ENCODE results near the gene IGSF9.

Gene IGSF9

DNA sequence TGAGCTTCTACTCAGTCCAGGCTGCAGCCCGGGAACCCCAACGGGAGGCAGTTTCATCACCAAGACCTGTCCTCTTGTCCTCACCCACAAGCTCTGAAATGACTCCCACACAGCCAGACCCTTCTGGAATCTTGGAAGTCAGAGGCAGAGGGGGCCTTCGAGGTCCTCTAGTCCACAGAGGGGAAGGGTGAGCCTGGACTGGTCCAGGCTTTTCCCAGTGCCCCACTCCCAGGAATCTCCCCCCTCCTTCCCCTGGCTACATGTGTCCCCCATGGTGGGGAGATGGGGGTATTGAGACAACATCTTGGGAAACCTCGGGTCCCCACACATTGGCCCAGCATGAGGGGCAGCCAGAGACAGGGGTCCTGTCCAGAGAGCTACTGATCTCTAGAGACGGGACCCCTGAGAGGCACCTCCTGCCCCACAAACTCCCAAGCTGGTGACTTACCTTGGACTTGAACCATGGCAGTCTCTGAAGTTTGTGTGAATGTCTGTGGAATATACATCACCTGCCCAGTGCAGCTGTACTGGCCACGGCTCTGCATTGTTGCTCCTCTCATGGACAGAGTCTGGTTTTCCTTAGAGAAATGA is 28.0 kb upstream of the IGSF9 start:
- DNase-seq = no peak

DNA sequence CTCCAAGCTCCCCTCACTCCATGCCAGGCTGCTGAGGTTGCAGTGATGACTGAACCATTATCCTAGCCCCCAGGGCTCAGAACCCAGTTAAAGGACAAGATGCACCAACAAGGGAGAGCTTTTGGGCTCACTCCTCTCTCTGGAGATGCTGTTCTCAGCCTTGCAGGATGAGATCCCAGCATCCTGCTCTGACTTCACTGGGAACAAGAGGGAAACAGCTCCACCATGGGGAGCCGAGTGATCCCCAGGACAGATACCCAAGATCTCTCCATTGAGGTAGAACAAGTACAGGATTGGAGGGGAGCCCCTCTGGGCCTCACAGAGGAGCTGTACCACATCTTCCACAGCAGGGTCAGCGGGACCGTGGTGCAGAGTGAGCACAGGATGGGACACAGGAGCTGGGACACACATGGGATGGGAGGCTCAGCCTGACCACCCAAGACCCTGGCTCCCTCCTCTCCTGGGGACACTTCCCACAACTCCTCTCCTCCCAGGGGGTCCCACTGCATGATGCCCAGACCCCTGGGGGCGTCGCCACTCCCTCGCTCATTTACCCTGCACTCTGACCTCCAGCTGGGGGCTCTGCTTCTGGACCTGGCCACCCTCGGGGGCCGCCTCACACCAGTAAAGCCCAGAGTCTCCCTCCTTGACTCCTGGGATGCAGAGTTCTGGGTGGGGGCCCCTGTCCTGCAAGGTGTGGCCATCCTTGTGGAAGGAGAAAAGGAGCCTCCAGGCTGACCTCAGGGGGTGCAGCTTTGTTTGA is 27.2 kb upstream of the IGSF9 start:
- DNase-seq = no peak

DNA sequence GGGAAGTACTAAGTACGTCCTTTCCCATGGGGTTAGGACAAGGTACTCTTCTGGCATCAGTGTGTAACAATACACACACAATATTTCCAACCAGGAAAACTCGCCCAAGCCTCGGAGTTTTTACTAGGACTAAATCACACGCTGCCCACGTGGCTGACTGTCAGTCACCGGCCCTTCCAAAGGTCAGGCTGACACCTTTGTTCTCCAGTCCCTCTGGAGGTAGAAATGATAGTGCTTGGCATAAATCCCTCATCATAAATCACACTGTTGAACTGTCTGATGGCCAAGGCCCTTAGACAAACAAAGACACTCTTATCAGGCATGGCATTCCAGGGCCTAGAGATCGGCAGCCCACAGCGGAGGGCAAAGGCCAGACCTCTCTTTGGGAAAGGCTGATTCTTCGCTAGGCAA is 25.5 kb upstream of the IGSF9 start:
- DNase-seq = no peak

DNA sequence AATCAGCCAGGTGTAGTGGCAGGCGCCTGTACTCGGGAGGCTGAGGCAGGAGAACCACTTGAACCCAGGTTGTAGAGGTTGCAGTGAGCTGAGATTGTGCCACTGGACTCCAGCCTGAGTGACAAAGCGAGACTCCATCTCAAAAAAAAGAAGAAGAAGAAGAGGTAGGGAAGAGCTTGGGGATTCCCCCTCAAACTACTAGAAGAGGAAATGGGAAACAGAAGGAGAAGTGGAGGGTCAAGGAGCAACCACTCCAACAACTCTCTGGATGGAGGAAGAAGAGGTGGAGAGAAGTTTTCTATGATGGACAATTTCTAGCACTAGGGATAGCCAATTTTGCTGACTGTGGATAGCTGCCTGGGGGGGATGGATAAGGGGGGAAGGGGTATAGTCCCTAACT is 23.5 kb upstream of the IGSF9 start:
- DNase-seq = no peak

DNA sequence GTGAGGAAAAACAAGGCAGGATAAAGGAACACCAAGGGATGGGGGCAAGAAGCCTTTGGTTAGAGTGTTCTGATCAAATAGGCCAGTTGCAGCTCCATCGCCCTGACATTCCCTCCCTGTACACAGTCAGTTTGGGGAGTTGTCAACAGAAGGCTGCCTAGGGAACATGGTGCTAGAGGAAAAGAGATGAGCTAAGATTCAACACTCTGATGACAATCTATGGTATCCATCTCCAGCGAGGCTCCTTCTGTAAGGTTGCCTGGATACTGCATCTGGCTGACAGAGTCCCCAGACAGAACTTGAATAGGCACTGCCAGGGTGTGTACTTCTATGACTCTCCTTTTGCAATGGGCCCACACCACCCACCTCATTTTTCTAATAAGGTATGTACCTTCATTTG is 19.9 kb upstream of the IGSF9 start:
- no peak for DNase-seq

DNA sequence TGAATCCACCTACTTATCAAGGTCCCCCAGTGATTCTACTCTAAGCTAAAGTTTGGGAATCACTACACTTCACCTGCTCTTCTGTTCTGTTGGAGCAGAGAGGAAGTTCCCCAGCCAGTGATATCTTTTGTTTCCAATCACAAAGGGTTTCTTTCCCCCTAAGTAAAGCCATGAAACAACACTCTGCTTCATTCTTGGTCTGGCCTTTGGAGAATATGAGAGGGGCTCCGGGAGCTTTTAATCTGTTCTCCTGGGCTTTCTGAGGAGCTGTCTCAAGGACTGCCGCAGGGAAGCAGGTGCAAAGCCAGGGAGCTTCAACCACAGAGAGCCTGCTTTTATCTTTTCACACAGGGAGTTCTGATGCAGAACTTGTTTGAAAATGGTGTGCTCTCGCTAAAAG is 18.7 kb upstream of the IGSF9 start:
- DNase-seq = no peak

DNA sequence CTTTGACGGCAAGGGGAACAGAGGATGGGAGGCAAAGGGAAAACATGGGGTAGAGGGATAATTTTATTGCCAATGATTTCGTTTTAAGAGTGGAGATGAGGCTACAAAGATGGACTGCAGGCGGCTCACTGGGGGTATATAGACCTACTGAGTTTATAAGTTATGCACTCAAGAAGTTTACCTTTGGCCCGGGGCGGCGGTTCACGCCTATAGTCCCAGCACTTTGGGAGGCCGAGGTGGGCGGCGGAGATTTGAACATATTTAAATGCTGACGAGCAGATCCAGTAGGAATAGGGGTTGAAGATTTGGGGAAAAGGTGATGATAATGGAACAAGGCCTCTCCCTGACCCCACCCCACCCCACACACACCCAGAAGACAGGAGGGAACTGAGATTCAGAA is 16.8 kb upstream of the IGSF9 start:
- DNase-seq = no peak

DNA sequence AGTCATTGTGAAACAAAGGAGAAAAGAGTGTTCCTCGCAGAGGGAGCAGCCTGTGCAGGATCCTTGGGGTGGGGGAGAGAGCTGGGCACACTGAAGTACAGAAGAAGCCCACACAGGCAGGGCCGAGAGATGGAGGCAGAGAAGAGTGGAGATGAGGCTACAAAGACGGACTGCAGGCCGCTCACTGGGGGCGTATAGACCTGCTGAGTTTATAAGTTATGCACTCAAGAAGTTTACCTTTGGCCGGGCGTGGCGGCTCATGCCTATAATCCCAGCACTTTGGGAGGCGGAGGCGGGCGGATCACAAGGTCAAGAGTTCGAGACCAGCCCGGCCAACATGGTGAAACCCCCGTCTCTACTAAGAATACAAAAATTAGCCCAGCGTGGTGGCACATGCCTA is 16.2 kb upstream of the IGSF9 start:
- no peak for DNase-seq

DNA sequence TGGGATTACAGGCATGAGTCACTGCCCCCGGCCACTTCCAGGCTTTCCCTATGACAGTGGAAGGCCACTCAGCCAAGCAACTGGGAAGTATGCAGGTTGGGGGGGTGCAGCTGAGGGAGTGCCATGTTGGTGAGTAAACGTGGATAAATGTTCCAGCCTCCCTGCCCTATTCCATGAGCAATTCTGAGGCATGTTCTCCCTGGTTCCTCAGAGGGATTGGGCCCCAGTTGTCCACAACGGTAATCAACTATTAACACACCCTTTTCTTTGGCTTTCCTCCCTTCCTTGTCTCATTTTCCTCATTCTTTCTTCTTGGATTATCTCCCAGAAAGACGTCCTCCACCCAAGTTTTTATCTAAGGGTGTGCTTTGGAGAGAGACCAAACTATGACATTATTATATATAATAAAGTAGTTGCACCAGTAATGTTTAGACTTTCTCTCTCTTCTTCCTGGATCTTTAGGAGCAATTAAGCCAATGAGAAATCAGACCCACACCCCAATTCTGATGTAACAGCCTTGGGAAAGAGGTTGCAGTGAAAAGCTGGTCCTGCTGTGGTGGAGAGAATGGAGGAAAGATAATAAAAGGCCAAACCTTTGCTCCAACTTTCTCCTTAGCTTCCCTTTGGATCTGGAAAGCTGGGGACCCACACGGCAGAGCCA is 15.4 kb upstream of the IGSF9 start:
- DNase-seq = no peak

DNA sequence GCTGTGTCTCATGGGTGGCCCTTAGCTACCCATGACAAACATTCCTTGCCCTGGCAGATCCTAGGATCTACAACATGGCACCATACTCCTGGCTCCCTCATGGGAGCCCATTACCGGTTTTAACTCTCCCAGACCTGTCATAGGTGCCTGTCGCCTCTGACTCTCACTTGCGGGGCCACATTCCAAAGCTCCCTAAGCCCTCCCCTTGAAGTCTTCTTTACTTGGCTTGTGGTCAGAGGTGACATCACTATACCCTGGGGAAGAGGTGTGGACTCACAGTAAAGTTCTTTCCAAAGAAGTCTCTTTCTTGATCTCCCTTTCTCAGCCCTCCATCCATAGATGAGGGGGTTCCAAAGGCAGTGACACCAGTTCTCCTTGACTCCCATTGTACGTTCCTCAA is 14.0 kb upstream of the IGSF9 start:
- no peak for DNase-seq

DNA sequence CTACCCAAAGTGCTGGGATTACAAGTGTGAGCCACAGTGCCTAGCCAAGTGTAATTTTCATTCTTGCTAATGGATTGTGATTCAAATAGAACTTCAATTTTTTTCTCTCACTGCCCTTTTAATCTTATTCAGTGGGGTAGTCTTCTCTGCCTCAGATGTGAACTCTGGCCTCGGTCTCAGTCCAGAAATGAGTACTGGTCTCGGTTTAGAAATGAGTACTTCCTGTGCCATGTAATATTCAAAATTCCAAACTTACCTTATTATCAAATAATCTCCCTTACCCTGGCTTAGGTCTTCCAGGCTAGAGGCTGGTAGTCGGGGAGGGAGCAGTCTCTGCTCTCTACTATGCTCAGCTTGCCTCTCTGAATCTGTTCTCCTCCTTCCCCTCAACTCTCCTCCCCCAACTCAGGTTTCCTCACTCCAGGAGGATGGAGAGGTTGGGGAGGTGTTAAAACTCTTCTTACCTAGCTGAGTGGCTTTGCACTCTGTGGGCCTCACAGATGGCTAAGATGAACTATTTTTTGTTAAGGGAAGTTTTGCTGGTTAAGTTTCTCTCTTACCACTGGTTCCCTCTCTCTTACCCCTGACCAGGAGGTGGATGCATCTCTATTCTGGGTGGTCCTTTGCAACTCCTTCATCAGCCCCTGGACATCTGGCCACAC is 13.4 kb upstream of the IGSF9 start:
- no peak for DNase-seq

DNA sequence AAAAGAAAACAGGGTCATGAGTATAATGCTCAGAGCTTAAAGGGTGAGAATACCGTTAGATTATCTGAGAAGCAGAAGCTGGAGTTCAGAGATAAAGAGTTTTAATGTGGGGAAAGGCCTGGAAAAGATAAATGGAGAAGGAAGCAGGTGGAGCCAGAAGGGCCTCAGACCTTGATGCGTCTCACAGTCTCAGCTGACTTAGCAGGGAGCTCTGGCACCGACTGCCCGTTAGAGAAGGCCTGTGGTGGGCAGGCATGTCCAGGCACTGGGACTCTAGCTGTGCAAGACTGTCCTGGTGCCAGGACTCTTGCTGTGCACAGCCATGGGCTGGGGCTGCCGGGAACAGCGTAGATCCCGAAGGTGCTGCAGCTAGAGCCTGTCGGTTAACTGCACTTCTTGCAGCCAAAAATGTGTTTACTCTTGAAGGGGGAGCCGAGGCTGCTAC is 12.4 kb upstream of the IGSF9 start:
- DNase-seq = no peak

DNA sequence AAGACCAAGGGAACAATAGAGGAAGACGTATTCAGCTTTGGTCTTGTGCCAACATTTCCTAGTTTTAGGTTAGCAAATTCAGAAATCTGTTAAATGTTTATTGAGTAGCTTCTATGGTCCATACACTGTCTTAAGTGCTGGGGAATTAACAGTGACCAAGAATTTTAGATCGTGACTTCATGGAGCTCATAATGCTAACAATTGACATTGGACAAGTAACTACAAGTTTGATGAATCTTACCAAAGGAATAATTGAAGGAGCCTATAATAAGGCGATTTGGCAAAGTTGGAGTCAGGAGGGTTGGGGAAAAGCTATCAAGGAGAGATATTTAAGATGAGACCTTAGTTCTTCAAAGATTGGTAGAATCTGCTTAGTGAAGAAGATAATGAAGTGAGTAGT is 10.0 kb upstream of the IGSF9 start:
- no peak for DNase-seq

DNA sequence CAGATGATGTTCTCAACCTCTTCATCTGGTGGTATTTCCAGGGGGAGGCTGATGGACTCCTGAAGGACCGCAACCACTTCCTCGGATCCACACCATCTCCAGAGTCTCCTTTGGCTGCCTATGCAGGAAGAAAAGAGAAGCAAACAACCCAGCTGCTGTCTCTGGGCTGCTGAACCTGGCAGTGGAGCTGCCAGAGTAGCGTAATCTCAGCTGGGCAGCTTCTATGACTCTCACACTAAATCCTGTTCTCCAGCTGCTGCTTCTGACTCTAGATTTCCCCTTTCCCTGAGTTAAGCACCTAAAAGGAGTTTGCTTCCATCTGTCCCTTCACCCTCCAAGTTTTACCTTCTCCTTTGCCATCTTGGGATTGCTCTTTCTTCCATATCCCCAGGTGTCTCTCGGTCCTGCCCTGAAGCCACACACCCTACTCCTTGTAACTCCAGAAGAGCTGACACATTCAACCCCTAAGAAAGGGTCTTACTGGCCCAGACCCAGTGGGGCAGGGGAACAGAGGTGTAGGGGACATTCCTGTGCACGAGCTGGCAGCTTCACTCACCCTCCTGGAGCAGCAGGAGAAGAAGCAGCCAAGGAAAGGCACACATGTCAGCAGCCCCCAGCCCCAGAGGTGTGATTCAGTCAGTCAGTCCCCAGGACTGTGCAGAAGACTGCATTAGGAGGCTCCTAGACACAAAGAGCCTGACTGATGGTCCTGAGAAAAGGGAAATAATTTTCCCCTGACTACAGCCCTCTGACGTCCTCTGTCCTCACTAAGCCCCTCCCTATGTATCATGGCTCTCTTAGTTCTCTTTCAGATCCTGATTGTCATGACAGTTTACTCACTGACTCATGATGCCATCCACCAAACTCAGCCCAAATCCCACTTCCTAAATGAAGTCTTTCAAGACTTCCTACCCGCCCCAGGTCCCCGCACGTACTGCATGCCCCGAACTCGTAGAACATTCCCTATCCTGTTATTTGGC is 8.4 kb upstream of the IGSF9 start, which contains the start of gene SLAMF9:
Gene SLAMF9 (minus strand): TSS at position 702 of the 980 bp plus-strand sequence. CDS start 100 bp downstream, at position 602.
- DNase-seq = no peak

DNA sequence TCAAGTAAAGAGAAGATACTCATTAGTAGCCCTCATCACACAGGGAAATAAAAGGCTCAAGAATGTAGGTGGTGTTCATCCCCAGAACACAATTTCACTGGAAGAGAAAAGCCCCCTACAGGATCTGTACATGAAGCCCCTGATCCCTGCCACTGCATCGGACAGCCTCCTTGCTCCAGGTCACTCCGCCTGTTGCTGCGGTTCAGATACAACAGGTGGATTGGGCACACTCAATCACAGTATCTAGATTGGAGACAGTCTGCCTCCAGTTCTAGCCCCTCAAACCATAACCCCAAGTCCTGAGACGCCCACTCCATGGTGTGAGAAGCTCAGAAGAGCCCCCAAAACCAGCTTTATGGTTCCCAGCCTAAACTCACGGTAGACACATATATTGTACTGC is 7.5 kb upstream of the IGSF9 start:
- DNase-seq = no peak

DNA sequence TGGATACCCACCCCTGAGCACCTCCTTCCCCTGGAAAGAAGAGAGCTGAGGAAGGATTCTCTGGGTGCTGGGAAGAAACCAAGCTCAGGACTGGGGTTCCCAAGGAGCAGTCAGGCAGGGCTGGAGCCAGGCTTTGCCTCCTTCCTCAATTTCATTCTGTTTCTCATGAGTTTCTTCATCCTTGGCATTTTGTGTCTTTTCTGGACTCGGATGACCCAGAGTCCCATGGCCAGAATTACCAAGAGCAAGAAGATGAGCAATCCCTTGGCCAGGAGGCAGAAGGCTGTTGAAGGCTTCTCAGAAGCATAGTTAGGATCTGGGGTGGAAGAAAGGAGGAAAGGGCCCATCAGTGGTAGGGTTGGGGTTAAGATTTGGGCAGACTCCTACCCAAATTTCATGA is 6.1 kb upstream of the IGSF9 start:
- DNase-seq = no peak

DNA sequence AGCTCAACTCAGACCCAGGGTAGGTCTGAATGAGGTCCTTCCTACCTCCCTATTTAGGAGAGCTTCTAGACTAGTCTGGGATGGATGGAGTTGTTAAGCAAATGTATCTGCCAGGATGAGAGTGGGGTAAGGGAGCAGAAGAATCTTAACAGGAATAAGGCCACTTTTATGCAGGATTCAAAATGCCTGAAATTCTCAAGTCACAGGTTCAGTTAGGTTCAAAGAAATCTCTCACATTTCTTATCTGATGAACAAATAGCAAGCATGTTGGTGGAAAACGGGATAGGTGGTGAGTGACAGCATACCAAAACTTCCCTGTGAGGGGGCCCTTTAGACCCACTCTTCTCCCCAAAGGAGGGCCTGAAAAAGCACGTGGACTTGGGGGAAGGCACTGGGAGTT is 5.6 kb upstream of the IGSF9 start:
- DNase-seq = no peak

DNA sequence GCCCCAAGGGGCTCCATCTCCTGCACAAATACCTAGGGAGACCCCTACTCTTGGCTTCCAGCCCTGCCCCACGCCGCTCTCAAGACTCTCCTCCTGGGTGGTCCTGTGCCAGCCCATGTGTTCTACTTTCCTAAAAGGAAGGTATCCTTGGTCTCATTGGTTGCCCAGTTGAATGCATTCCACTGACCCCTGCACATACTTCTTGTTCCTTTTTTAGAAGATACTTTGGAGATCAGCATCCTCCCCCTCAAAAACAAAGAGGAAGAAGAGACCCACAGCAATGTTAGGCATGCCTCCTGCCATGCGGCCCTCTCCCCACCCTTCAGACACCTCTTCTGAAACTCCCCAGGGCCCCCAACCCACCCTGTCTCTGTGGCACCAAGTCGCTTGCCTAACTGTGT is 4.6 kb upstream of the IGSF9 start:
- DNase-seq = no peak

DNA sequence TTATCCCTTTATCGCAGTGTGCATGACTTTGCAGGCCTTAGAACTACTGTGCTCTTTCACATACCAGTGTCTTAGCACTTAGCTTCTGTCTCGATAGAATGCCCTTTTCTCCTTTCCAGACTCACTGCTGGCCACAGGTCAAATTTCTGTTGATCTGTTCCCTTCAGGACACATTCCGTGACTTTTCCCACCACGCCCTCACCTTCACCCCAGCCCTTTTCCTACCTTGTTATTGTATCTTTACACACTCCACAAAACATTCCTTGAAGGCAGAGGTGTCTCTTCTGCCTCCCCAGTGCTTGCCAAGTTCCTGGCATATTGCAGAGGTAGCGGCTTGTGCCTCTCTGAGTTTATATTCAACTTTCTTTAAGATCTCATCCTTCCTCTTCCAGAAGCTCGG is 3.7 kb upstream of the IGSF9 start:
- no peak for DNase-seq

DNA sequence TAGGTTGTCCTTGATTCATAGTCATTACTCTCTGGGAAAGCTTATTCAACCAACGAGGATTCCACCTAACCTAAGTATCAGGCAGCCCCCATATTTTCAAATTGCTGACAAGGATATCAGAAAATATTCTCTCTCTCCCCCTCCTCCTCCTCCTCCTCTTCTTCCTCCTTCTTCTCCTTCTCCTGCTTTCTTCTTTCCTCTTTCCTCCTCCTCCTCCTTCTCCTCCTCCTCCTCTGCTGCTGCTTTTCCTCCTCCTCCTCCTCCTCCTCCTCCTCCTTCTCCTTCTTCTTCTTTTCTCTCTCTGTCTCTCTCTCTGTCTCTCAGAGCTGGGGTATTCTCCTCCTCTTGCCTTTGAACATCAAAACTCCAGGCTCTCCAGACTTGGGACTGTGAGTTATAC is 2.5 kb upstream of the IGSF9 start:
- no peak for DNase-seq

DNA sequence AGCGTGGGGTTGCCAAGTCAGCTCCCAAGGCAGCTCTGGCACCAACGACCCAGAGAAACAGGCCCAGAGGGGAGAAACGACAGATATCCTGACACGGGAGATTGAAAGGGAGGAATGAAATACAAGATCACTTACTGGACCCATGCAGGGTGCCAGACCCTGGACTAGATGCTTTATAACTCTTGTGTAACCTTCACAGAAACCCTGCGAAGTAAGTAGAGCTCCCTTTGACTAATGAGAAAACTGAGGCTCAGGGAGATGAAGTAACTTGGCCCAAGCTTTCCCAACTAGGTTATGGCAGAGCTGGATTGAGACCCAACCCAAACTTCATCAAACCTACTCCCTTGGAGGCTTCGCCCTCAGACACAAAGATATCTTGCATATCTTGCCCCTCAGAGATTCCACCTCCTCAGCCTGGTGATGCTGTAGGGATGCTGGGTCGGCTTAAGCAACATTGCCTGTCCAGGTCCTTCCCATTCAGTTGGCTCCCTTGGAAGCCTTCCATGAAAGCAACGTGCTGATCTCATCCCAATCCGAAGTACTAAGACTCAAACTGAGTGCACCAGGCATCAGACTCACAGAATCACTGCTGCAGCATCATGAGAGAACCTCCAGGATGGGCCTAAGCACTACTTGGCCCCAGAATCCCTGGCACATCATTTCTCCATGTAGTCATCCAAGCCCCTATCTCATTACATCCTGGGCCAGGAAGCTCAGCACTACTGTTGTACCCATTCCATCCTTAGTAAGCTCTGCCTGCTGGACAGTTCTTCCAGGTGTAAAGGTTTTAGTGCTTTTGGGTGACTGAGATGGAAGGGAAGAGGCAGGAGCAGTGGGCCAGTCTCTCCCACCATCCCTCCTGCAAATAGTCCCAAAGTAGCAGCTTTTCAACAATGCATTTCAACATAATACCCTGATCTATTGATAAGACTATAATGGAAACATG is 1.1 kb upstream of the IGSF9 start:
- DNase-seq = no peak

Data from NCI-H524 treated with DMSO at 0.1 percent for 48 hours (cell line).